GM10266 (cell line): ENCODE results near the gene TAS1R2.

Source experiments
- DNase-seq: peaks from one replicate; pipeline ENCODE4 v3.0.0; 2012; ENCODE audit errors: extremely low spot score
- CTCF ChIP-seq: IDR thresholded peaks from 2 replicates; pipeline ENCODE4 v1.5.1; 2012; ENCODE audit warnings: mild to moderate bottlenecking, low read depth; ENCODE audit not compliant: control insufficient read depth, insufficient read depth; ENCODE audit errors: missing control alignments

The TAS1R2 gene

GRCh38 chr1:18814425-18814824, 45.0 kb downstream of the TAS1R2 start:
- no peak for TF ChIP-seq CTCF
- no peak for DNase-seq

- TF ChIP-seq CTCF = no peak
- no peak for DNase-seq
These were observed 47.0 kb downstream of the TAS1R2 start for GRCh38 chr1:18812453-18812939.

- no peak for TF ChIP-seq CTCF
These were observed 47.6 kb downstream of the TAS1R2 start for GRCh38 chr1:18811733-18812452.

GRCh38 chr1:18809953-18810899, 49.2 kb downstream of the TAS1R2 start:
- DNase-seq = no peak
- no peak for TF ChIP-seq CTCF

More at GRCh38 chr1:18811733-18812452, 47.6 kb downstream of the TAS1R2 start:
- DNase-seq = no peak

- DNase-seq = no peak
These were observed 50.9 kb downstream of the TAS1R2 start for GRCh38 chr1:18808550-18808949.

GRCh38 chr1:18807334-18808063, 52.0 kb downstream of the TAS1R2 start:
- no peak for TF ChIP-seq CTCF
- no peak for DNase-seq

More at GRCh38 chr1:18808550-18808949, 50.9 kb downstream of the TAS1R2 start:
- no peak for TF ChIP-seq CTCF
